SU-DHL-6 (cell line): ENCODE measurements around the gene ATP8A2.

ENCODE experiments used
- CTCF ChIP-seq: fragments of 200-600 bp; sonication (generic); IDR thresholded peaks from one replicate; pipeline ENCODE4 v1.5.1; 2017; ENCODE audit warnings: antibody characterized with exemption, mild to moderate bottlenecking, low read length, moderate library complexity; ENCODE audit not compliant: insufficient read depth, poor library complexity, severe bottlenecking
- EZH2phosphoT487 ChIP-seq: fragments of 200-600 bp; sonication (generic), shearing (Covaris generic); conservative IDR thresholded peaks from 2 replicates; pipeline ENCODE4 v1.6.1; 2018; ENCODE audit warnings: mild to moderate bottlenecking, antibody characterized with exemption, low read length, moderate library complexity, mixed read lengths

GRCh38 chr13:26062853-26063444 lies 691.2 kb downstream of the ATP8A2 start:
- peak; percentile 38 for TF ChIP-seq CTCF
- TF ChIP-seq EZH2phosphoT487, result no peak
